Stimulated activated CD8-positive, alpha-beta memory T cell treated with anti-CD3 and anti-CD28 coated beads, Interleukin-15, amount 100 ng/mL, for 4 hours (primary cell): ENCODE results near the gene DHDDS.

Experiments
- DNase-seq, 2 donors: peaks; one replicate each; pipeline ENCODE4 v3.0.0-alpha.2; 2020; ENCODE audit warnings: low read depth in 2 of 2

Gene DHDDS

GRCh38 chr1:26417111-26417759 is 14.9 kb upstream of the DHDDS start:
- peak; percentile 60 to 70 for DNase-seq

- DNase-seq: no peak
Measured at GRCh38 chr1:26418865-26419349, 13.2 kb upstream of the DHDDS start.

GRCh38 chr1:26419494-26419893 is 12.6 kb upstream of the DHDDS start:
- no peak for DNase-seq

DNA sequence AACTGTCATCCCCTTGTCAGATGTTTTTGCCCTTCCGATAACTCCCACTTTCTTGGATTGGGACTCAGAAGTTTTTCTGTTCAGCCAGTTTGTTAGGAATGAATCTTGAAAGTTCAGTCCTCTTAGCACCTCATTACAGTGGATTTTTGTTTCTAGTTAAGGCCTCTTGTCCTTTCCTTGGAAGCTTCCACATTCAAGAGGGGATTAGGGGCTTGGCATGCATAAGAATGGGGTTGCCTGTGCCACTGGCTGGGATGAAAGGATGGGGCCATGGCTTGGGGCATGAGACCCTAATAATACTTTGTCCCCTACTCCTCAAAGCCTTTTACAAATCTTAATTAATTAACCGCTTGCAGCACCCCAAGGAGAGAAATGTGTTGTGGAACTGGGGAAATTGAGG is 2.4 kb upstream of the DHDDS start:
- no peak for DNase-seq

GRCh38 chr1:26432793-26433192 is 672 bp downstream of the DHDDS start:
- no peak for DNase-seq

DNA sequence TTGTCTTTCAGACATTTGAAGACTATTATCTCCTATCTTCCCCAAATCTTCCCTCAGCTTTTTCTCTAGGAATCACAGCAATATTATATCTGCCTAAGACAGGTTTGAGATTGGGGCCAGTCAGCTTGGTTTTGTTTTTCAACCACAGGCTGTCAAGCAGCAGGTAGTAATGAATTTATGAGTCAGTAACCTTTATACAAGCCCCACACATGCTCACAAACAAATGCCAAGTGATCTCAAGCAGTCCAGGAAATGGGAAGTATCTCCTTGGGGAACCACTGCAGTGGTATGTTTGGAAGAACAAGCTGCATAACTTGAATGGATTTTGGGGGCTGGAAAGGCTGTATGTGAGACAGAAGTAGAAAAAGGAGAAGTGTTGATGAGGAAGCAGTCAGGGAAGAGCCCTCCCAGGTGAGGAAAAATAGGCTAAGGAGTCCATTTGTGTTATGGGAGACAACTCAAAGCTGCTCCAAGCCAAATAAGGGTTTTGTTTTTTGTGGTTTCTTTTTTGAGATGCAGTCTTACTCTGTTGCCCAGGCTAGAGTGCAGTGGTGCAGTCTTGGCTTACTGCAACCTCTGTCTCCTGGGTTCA is 2.1 kb downstream of the DHDDS start:
- DNase-seq: no peak

- DNase-seq: no peak
Measured at GRCh38 chr1:26438041-26438440, 5.9 kb downstream of the DHDDS start.

DNA sequence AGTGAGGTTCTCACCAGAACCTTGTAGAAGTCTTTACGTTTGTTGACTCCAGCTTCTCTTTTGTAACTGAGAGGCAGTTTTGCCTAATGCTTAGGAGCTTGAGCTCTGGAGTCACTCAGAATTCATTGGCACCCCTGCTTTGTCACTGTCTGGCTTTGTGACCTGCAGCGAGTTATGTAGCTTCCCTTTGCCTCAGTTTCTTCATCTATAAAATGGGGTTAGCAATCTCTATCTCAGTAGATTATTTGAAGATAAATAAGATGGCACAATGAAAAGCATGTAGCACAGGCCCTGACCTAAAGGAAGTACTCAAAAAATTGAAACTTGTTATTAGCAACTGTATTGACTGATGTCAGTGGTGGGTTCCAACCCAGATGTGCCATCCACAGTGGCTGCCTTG is 8.1 kb downstream of the DHDDS start:
- DNase-seq: no peak

DNA sequence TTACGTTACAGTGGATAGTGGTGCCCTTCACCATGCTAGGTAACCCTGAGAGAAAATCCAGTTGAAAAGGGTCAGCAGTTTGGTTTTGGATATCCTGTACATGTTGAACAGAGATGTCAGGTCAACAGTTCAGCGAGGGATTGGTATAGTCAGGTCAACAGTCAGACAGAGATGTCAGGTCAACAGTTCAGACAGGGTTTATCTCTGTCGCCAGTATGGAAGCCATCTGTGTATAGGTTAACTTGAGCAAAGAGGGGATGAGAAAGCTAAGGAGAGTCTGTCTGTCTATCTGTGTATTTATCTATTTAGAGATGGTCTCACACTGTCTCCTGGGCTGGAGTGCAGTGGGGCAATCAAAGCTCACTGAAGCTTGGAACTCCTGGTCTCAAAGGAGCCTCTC is 17.7 kb downstream of the DHDDS start:
- no peak for DNase-seq

DNA sequence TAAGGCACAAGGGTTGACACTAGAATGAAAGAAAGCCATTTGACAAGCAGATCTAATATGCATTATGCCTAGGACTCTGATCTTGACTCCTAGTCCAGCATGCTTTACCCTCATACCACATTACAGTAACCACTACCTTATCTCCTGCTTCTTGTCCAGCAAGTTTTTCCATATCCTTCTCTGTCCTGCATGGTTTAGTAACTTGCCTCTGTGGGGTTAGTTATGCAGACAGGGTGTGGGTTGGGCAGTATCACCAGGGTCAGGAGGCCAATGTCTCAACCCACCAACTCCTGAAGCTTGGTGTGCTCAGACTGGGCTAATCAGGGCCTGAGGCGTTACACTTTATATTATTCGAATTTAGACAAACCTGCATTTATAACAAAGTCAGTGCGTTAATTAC is 18.8 kb downstream of the DHDDS start:
- DNase-seq: no peak

DNA sequence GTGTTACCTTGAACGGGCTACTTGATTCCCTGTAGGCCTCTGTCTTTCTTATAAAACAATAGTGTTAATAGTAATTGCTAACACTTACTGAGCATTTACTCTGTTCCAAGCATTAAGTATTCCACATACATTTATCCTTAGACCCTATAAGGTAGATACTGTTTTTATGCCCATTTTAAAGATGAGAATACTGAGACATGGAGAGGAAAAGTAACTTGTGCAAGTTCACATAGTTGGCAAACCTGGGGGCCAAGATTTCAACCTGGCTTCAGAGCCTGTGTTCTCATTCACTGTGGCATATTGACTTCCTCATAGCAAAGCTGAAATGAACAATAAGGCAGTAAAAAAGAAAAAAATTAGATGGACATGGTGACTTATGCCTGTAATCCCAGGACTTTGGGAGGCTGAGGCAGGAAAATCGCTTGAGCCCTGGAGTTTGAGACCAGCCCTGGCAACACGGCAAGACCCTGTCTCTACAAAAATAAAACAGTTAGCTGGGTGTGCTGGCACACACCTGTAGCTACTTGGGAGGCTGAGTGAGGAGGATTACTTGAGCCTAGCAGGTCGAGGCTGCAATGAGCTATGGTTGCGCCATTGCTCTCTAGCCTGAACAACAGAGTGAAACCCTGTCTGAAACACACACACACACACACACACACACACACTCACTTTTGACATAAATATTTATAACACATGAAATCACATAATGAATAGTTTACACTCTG is 20.5 kb downstream of the DHDDS start:
- no peak for DNase-seq

DNA sequence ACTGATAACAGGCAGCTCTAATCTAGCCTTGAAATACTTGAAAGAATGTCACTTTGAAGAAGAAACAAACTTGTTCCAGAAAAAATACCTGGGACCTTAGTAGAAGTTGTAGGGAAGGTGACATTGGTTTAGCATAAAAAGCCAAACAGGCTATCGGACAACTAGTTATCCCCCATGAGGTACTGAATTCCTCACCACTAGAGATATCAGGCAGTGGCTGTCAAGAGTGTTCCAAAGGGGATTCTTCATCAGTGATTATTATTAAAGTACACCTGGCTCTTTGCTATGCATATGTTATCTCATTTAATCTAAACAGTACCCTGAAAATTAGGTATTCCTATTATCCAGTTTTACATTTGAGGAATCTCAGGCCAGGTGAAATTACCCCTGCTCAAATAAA is 27.0 kb downstream of the DHDDS start:
- no peak for DNase-seq

GRCh38 chr1:26459573-26460031 is 27.5 kb downstream of the DHDDS start:
- DNase-seq: no peak

DNA sequence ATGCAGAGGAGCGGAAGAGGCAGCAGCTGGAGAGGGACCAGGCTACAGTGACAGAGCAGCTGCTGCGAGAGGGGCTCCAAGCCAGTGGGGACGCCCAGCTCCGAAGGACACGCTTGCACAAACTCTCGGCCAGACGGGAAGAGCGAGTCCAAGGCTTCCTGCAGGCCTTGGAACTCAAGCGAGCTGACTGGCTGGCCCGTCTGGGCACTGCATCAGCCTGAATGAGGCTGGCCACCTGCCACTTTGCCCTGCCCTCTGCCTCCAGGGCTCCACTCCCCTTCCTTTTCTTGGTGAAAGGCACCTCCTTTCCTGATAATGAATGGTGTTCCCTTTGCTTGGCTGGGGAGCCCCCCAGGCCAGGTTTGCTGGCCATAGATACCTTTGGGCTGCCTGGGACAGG is 36.8 kb downstream of the DHDDS start:
- DNase-seq: no peak

DNA sequence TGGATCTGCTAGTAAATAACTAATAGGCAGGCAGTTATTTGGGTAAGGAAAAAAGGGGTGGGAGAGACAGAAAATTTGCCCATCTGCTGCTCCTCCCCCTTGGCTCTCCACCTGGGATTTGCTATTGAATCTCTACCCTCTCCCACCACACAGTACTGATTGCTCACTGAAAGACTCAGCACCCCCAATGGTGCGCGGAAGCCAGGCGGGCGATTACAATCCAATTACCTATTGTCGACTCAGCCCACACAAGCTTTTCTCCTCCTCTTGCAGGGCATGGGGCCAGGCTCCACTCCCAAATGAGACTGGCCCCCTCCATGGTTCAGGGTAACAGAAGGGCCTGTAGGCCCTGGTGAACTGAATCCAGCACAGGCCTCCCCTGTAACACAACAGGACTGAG is 37.4 kb downstream of the DHDDS start:
- DNase-seq: no peak

GRCh38 chr1:26470878-26471497 is 38.9 kb downstream of the DHDDS start:
- no peak for DNase-seq

DNA sequence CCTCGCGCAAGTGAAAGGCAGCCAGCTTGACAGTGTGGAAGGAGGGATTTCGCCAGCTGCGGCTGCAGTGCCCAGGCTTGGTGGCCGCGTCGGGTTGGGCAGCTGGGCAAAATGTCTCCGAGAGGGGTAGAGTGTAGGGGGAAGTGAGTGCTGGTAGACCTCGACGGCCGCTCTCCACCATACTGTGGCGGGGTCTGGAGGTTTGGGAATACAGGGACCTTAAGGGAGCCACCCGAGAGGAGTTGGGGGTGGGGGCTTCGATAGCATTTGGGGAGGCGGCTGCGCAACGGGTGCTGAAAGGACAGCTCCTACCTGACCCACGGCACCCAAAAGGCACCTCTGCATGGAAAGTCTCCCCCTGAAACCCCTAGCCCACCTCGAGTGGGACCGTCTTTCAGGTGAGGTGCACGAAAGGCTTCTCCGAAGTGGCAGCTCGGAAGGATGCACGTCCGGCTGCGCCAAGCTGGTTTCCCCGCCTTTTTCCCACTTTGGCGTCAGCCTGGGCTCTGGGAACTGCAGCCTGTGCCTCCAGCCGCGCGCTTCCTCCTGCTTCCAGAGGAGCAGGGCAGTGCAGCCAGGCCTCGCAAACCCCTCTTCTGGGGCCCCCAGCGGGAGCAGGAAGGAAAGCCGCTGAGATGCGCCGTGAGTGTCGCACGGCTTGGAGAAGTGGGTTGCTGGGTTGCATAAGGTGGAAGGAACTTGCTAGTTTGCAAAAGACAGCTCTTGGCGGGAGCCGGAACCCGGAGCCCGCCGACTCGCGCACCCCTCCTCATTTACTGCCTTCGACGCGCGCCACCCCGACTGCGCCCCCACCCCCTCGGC is 39.6 kb downstream of the DHDDS start:
- peak in 1 of 2 donors; percentile 7 for DNase-seq

DNA sequence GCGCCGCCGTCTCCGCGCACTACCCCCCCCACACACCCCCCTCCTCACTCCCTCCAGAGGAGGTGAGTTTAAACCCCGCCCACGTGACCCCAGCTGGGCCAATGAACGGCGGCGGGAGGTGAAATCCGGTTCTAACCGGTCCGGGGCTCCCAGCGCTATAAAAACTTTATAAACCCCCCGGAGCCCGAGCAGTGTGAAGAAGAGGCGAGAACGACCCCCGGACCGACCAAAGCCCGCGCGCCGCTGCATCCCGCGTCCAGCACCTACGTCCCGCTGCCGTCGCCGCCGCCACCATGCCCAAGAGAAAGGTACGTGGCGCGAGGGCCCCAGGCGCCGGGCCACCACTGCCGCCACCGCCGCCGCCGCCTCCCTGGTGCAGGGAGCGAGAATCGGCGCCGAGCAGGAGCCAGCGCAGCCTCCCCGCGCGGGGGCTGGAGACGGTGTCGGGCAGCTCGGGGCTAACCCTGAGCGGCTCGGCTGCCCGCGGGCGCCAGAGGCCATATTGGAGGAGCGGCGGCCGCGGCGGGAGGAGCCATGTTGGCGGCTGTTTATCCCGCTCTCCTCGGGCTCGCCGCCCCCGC is 40.3 kb downstream of the DHDDS start, which contains the start of gene HMGN2:
HMGN2 (plus strand) TSS at position 121 of the 581 bp plus-strand sequence; CDS start at position 294, 173 bp downstream.
- DNase-seq: peak; percentile 73 to 83

GRCh38 chr1:26472901-26473845 is 41.1 kb downstream of the DHDDS start:
- peak; percentile 92 to 93 for DNase-seq

DNA sequence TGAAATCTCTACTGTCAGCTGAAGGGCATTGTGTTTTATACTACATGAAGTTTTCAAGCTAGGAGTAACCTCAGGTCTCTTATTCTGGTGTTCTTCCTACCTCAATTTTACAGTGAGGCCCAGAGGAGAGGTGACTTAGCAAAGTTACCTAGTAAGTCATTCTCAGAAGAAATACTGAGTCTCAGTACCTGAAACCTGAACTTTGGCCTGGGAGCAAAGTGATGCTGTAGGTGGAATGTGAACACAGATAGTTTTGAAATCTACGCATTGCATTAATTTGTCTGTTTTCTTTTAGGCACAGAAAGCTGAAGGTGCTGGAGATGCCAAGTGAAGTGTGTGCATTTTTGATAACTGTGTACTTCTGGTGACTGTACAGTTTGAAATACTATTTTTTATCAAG is 42.7 kb downstream of the DHDDS start:
- DNase-seq: no peak
